Mesothelial cell of epicardium (in vitro differentiated cells): ENCODE results near the gene PDXP. TPM values are rescaled to one million over a fixed set of nuclear protein-coding genes. Genes with fewer than 3 reads are reported as not detected.

ENCODE experiments used
- DNase-seq, 2 experiments: peaks; one replicate each; pipeline ENCODE4 v3.0.0; 2021; ENCODE audit warnings: low spot score in 2 of 2; ENCODE audit not compliant: unreplicated experiment in 2 of 2
- H3K27ac Mint-ChIP-seq: 2 replicates; pipeline ENCODE4 v1.8.0; 2021; ENCODE audit warnings: mixed read lengths
- H3K27me3 Mint-ChIP-seq: 2 replicates; pipeline ENCODE4 v1.8.0; 2021; ENCODE audit warnings: low read depth, mixed read lengths
- H3K36me3 Mint-ChIP-seq: 2 replicates; pipeline ENCODE4 v1.8.0; 2021; ENCODE audit warnings: mixed read lengths
- H3K4me1 Mint-ChIP-seq: 2 replicates; pipeline ENCODE4 v1.8.0; 2021; ENCODE audit warnings: mixed read lengths
- H3K4me3 Mint-ChIP-seq: 2 replicates; pipeline ENCODE4 v1.8.0; 2021; ENCODE audit warnings: mild to moderate bottlenecking, moderate library complexity, mixed read lengths
- H3K9me3 Mint-ChIP-seq: 2 replicates; pipeline ENCODE4 v1.8.0; 2021; ENCODE audit warnings: mixed read lengths
- CTCF ChIP-seq: fragments of 200-600 bp; sonication (generic); IDR thresholded peaks from one replicate; pipeline ENCODE4 v1.5.0; 2021; ENCODE audit warnings: antibody characterized with exemption; ENCODE audit not compliant: unreplicated experiment
- total RNA-seq: library from RNA; stranded (reverse); gene quantifications from 3 replicates; pipeline ENCODE4 v1.2.1, GENCODE V29; 2021

Gene PDXP
- total RNA-seq, 1 donor from 2014 or later: 15.6 TPM

GRCh38 chr22:37626144-37626543 lies 32.4 kb upstream of the PDXP start:
- no peak overlapping the region for H3K4me3 Mint-ChIP-seq
- no peak for TF ChIP-seq CTCF
- H3K9me3 Mint-ChIP-seq: no peaks in the 10 kb centered on the region
- peaks cover 10% of the 10 kb centered on the region for H3K36me3 Mint-ChIP-seq
- peak overlapping the region; percentile 56 for H3K27ac Mint-ChIP-seq
- no peak for DNase-seq
- H3K27me3 Mint-ChIP-seq: no peaks in the 10 kb centered on the region
- H3K4me1 Mint-ChIP-seq: peaks cover 6% of the 10 kb centered on the region

GRCh38 chr22:37626556-37627075 lies 31.9 kb upstream of the PDXP start:
- peak overlapping the region; percentile 56 for H3K27ac Mint-ChIP-seq
- H3K9me3 Mint-ChIP-seq: no peaks in the 10 kb centered on the region
- TF ChIP-seq CTCF: no peak
- no peaks in the 10 kb centered on the region for H3K27me3 Mint-ChIP-seq
- peaks cover 12% of the 10 kb centered on the region for H3K36me3 Mint-ChIP-seq
- H3K4me1 Mint-ChIP-seq: peaks cover 6% of the 10 kb centered on the region
- no peak for DNase-seq
- no peak overlapping the region for H3K4me3 Mint-ChIP-seq

- peaks cover 12% of the 10 kb centered on the region for H3K36me3 Mint-ChIP-seq
Measured at GRCh38 chr22:37627121-37627520, 31.4 kb upstream of the PDXP start.

GRCh38 chr22:37627545-37627944 lies 31.0 kb upstream of the PDXP start:
- peaks cover 6% of the 10 kb centered on the region for H3K4me1 Mint-ChIP-seq
- H3K9me3 Mint-ChIP-seq: no peaks in the 10 kb centered on the region
- TF ChIP-seq CTCF: no peak
- peaks cover 9% of the 10 kb centered on the region for H3K36me3 Mint-ChIP-seq
- H3K27ac Mint-ChIP-seq: peak overlapping the region; percentile 47
- H3K27me3 Mint-ChIP-seq: no peaks in the 10 kb centered on the region
- DNase-seq: no peak
- no peak overlapping the region for H3K4me3 Mint-ChIP-seq

More at GRCh38 chr22:37627121-37627520, 31.4 kb upstream of the PDXP start:
- no peaks in the 10 kb centered on the region for H3K27me3 Mint-ChIP-seq
- no peak for TF ChIP-seq CTCF
- peak overlapping the region; percentile 47 for H3K27ac Mint-ChIP-seq
- H3K9me3 Mint-ChIP-seq: no peaks in the 10 kb centered on the region
- peaks cover 6% of the 10 kb centered on the region for H3K4me1 Mint-ChIP-seq
- no peak for DNase-seq
- H3K4me3 Mint-ChIP-seq: no peak overlapping the region

GRCh38 chr22:37628830-37629229 lies 29.7 kb upstream of the PDXP start:
- no peaks in the 10 kb centered on the region for H3K9me3 Mint-ChIP-seq
- peaks cover 10% of the 10 kb centered on the region for H3K4me1 Mint-ChIP-seq
- TF ChIP-seq CTCF: no peak
- H3K4me3 Mint-ChIP-seq: no peak overlapping the region
- H3K27ac Mint-ChIP-seq: no peak overlapping the region
- H3K36me3 Mint-ChIP-seq: peaks cover 10% of the 10 kb centered on the region
- no peak for DNase-seq
- H3K27me3 Mint-ChIP-seq: no peaks in the 10 kb centered on the region

GRCh38 chr22:37629928-37630327 lies 28.6 kb upstream of the PDXP start:
- H3K9me3 Mint-ChIP-seq: no peaks in the 10 kb centered on the region
- no peak overlapping the region for H3K4me3 Mint-ChIP-seq
- no peaks in the 10 kb centered on the region for H3K27me3 Mint-ChIP-seq
- peaks cover 10% of the 10 kb centered on the region for H3K36me3 Mint-ChIP-seq
- no peak overlapping the region for H3K27ac Mint-ChIP-seq
- TF ChIP-seq CTCF: no peak
- DNase-seq: no peak
- H3K4me1 Mint-ChIP-seq: peaks cover 21% of the 10 kb centered on the region
